ENCODE results near the gene SLC25A13.
"Not testable (repeated sequence)": the region's sequence is repeated elsewhere in the genome, so short reads cannot be mapped to it uniquely, and the experiment has no call there.

Gene SLC25A13

GRCh38 chr7:96173781-96174180 is 148.1 kb downstream of the SLC25A13 start:
- no peaks in the 10 kb centered on the region for H3K4me1 ChIP-seq (ENCODE audit: control insufficient read depth in 1 of 2, insufficient read depth in 1 of 2, low read depth in 1 of 2, low read length in 1 of 2)
- no peaks in the 10 kb centered on the region for H3K27me3 ChIP-seq
- H3K36me3 ChIP-seq = peaks cover 63% of the 10 kb centered on the region
- no peak overlapping the region for H3K27ac ChIP-seq
- TF ChIP-seq, protein P1, sequence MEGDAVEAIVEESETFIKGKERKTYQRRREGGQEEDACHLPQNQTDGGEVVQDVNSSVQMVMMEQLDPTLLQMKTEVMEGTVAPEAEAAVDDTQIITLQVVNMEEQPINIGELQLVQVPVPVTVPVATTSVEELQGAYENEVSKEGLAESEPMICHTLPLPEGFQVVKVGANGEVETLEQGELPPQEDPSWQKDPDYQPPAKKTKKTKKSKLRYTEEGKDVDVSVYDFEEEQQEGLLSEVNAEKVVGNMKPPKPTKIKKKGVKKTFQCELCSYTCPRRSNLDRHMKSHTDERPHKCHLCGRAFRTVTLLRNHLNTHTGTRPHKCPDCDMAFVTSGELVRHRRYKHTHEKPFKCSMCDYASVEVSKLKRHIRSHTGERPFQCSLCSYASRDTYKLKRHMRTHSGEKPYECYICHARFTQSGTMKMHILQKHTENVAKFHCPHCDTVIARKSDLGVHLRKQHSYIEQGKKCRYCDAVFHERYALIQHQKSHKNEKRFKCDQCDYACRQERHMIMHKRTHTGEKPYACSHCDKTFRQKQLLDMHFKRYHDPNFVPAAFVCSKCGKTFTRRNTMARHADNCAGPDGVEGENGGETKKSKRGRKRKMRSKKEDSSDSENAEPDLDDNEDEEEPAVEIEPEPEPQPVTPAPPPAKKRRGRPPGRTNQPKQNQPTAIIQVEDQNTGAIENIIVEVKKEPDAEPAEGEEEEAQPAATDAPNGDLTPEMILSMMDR (IDR thresholded peaks at IDR 0.05) = no peak
- H3K9me3 ChIP-seq = no peaks in the 10 kb centered on the region
- H3K4me3 ChIP-seq (ENCODE audit: low read depth in 1 of 2, low read length in 1 of 2) = no peak overlapping the region

DNA sequence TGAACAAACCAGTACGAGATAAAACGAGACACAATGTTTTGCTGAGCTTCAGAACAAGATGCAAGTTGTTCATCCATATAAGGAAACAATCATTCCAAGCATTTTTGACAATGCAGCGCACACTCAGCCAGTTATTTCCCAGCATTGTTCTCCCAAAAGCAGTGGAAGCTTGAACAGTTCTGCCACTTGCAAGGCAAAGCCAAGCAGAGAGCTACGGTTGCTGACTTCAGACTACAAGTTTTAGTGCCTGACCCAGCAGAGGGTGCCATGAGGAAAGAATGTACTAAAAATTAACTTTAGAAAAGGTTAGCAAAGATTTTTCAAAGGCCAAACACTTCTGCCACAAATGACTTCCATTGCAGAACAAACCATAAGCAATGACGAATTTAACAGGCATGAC is 152.5 kb downstream of the SLC25A13 start:
- H3K4me3 ChIP-seq (ENCODE audit: low read depth in 1 of 2, low read length in 1 of 2) = no peak overlapping the region
- H3K9me3 ChIP-seq = no peaks in the 10 kb centered on the region
- TF ChIP-seq, protein P1 (IDR thresholded peaks at IDR 0.05) = no peak
- H3K36me3 ChIP-seq = peaks cover 61% of the 10 kb centered on the region
- H3K27ac ChIP-seq = no peak overlapping the region
- H3K27me3 ChIP-seq = no peaks in the 10 kb centered on the region
- H3K4me1 ChIP-seq (ENCODE audit: control insufficient read depth in 1 of 2, insufficient read depth in 1 of 2, low read depth in 1 of 2, low read length in 1 of 2) = no peaks in the 10 kb centered on the region

DNA sequence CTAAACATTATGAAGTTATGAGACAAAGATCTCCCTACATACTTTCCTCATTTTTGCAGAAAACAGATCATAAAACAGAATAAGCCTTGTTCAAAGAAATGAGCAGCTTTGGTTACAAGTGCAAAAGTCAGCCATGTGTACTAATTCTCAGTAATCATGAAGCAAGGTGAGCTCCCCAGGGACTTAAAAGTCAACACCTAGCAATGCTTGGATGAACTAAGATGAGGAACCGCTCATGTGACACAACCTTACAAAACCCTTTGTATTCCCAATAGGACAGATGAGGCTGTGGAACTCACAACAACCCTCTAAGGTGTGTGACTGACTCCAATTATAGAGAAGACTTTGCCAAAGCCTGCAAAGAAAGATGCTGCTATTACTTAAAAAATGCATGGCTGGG is 154.5 kb downstream of the SLC25A13 start:
- H3K27ac ChIP-seq = no peak overlapping the region

GRCh38 chr7:96161897-96162296 is 160.0 kb downstream of the SLC25A13 start:
- Histone ChIP-seq H3K27me3 (no peaks in the 10 kb centered on the region), H3K9me3 (no peaks in the 10 kb centered on the region), H3K4me3 (ENCODE audit: low read depth in 1 of 2, low read length in 1 of 2) (no peak overlapping the region), H3K4me1 (ENCODE audit: control insufficient read depth in 1 of 2, insufficient read depth in 1 of 2, low read depth in 1 of 2, low read length in 1 of 2) (no peaks in the 10 kb centered on the region), H3K36me3 (peaks cover 58% of the 10 kb centered on the region), H3K27ac (no peak overlapping the region)
- TF ChIP-seq, protein P1 (IDR thresholded peaks at IDR 0.05) = no peak

More for the DNA sequence above, 154.5 kb downstream of the SLC25A13 start:
- no peaks in the 10 kb centered on the region for H3K4me1 ChIP-seq (ENCODE audit: control insufficient read depth in 1 of 2, insufficient read depth in 1 of 2, low read depth in 1 of 2, low read length in 1 of 2)
- TF ChIP-seq, protein P1 (IDR thresholded peaks at IDR 0.05) = no peak
- peaks cover 73% of the 10 kb centered on the region for H3K36me3 ChIP-seq
- no peak overlapping the region for H3K4me3 ChIP-seq (ENCODE audit: low read depth in 1 of 2, low read length in 1 of 2)
- H3K27me3 ChIP-seq = no peaks in the 10 kb centered on the region
- no peaks in the 10 kb centered on the region for H3K9me3 ChIP-seq

DNA sequence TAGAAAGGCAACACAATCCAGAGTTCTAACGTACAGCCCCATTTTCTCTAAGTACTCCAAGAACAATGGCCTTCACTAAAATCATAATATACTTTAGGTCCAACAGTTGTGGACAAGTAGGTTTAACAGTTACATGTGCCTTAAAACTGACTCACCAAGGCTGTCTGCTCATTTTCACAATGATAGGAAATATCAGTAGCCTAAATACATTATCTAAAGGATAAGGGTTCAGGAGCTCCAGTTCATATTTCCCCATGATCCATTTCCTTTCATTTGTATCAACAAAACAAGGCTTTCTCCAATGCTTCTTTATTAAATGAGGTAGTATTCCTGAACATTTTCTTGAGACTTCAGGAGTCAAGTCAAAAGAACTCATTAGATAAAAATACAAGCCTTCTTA is 164.0 kb downstream of the SLC25A13 start:
- no peaks in the 10 kb centered on the region for H3K9me3 ChIP-seq
- H3K4me1 ChIP-seq (ENCODE audit: control insufficient read depth in 1 of 2, insufficient read depth in 1 of 2, low read depth in 1 of 2, low read length in 1 of 2) = no peaks in the 10 kb centered on the region
- no peaks in the 10 kb centered on the region for H3K27me3 ChIP-seq
- H3K36me3 ChIP-seq = peaks cover 38% of the 10 kb centered on the region
- no peak overlapping the region for H3K27ac ChIP-seq
- TF ChIP-seq, protein P1 (IDR thresholded peaks at IDR 0.05) = no peak
- no peak overlapping the region for H3K4me3 ChIP-seq (ENCODE audit: low read depth in 1 of 2, low read length in 1 of 2)

- peaks cover 45% of the 10 kb centered on the region for H3K36me3 ChIP-seq
- not testable (repeated sequence) for H3K4me3 ChIP-seq (ENCODE audit: low read depth in 1 of 2, low read length in 1 of 2); H3K27me3 ChIP-seq; H3K4me1 ChIP-seq (ENCODE audit: control insufficient read depth in 1 of 2, insufficient read depth in 1 of 2, low read depth in 1 of 2, low read length in 1 of 2); H3K9me3 ChIP-seq; H3K27ac ChIP-seq
Measured at GRCh38 chr7:96154506-96154905, 167.4 kb downstream of the SLC25A13 start.

All from neutrophil (primary cell).